Caco-2 (cell line): Measurements from ENCODE around the gene PES1. TPM values are rescaled to one million over a fixed set of nuclear protein-coding genes. Genes with fewer than 3 reads are reported as not detected.

ENCODE experiments used
- BruUV-seq: library from RNA; stranded (reverse); fragments of 400-500 nt; replicated peaks from 2 replicates; lab custom pipeline; 2021; lab: Mats Ljungman, UMichigan
- CTCF ChIA-PET: fragments of 300-600 bp; sonication (Branson Sonifier 250); formaldehyde crosslinking; loops from one replicate; lab custom pipeline; 2022; ENCODE audit warnings: antibody characterized with exemption; lab: Charles Lee
- POLR2A ChIA-PET: fragments of 300-600 bp; sonication (Branson Sonifier 250); formaldehyde crosslinking; loops from one replicate; lab custom pipeline; 2022; ENCODE audit warnings: antibody characterized with exemption; lab: Charles Lee
- DNase-seq, 2 experiments: peaks; one replicate each; pipeline versions ENCODE4 v3.0.0 to v3.0.0-alpha.2; 2020 to 2022
- H3K27me3 ChIP-seq: replicated peaks from 2 replicates; pipeline ENCODE4 v1.6.0; 2011; ENCODE audit warnings: low read length; ENCODE audit not compliant: control insufficient read depth, insufficient read depth
- H3K36me3 ChIP-seq: 2 replicates; pipeline ENCODE4 v1.5.1; 2011; ENCODE audit warnings: low read length; ENCODE audit not compliant: control insufficient read depth, insufficient read depth
- H3K4me1 ChIP-seq: fragments of 250-450 bp; sonication (Bioruptor Pico); 2 replicates; pipeline ENCODE4 v1.5.1; 2020; ENCODE audit warnings: mild to moderate bottlenecking
- H3K4me3 ChIP-seq: 2 replicates; pipeline ENCODE4 v1.5.1; 2011; ENCODE audit warnings: low read depth, mild to moderate bottlenecking, control low read depth, low read length
- H3K9me3 ChIP-seq: fragments of 250-450 bp; sonication (Bioruptor Pico); 2 replicates; pipeline ENCODE4 v1.5.1; 2020; ENCODE audit warnings: mild to moderate bottlenecking, moderate library complexity
- H3K27ac Mint-ChIP-seq: one replicate; pipeline ENCODE4 v1.8.0; 2022; ENCODE audit warnings: mixed read lengths; ENCODE audit not compliant: unreplicated experiment
- H3K27me3 Mint-ChIP-seq: one replicate; pipeline ENCODE4 v1.8.0; 2022; ENCODE audit warnings: mixed read lengths; ENCODE audit not compliant: insufficient read depth, unreplicated experiment
- H3K36me3 Mint-ChIP-seq: one replicate; pipeline ENCODE4 v1.8.0; 2022; ENCODE audit warnings: mild to moderate bottlenecking, mixed read lengths; ENCODE audit not compliant: insufficient read depth, unreplicated experiment
- H3K4me1 Mint-ChIP-seq: one replicate; pipeline ENCODE4 v1.8.0; 2022; ENCODE audit warnings: low read depth, mixed read lengths; ENCODE audit not compliant: unreplicated experiment
- H3K4me3 Mint-ChIP-seq: one replicate; pipeline ENCODE4 v1.8.0; 2022; ENCODE audit warnings: mild to moderate bottlenecking, moderate library complexity, mixed read lengths; ENCODE audit not compliant: unreplicated experiment
- H3K9me3 Mint-ChIP-seq: one replicate; pipeline ENCODE4 v1.8.0; 2022; ENCODE audit warnings: mixed read lengths; ENCODE audit not compliant: unreplicated experiment
- CTCF ChIP-seq, 2 experiments: fragments of 200-600 bp in 1 of 2; IDR thresholded peaks; 1 replicate in 1 of 2; 2 replicates in 1 of 2; pipeline versions ENCODE4 v1.5.1 to v1.8.0; 2011 to 2022; ENCODE audit warnings: antibody characterized with exemption in 1 of 2, control low read depth in 1 of 2, inconsistent platforms in 1 of 2, low read depth in 1 of 2, low read length in 1 of 2, mild to moderate bottlenecking in 1 of 2, moderate library complexity in 1 of 2; ENCODE audit not compliant: insufficient read depth in 1 of 2, severe bottlenecking in 1 of 2, unreplicated experiment in 1 of 2
- intact Hi-C: fragments of 100-400 bp; cut with micrococcal nuclease; formaldehyde crosslinking; loops from one replicate; pipeline ENCODE4 v1.10.0; 2022; ENCODE audit not compliant: unreplicated experiment
- total RNA-seq: library from RNA; stranded (reverse); gene quantifications from 2 replicates; pipeline ENCODE4 v1.2.3, GENCODE V29; 2022

Gene PES1
- total RNA-seq, 1 experiment from 2014 or later = 110 TPM

- H3K27me3 Mint-ChIP-seq = no peaks in the 10 kb centered on the region
- Histone ChIP-seq H3K36me3 (peaks cover 4% of the 10 kb centered on the region), H3K9me3 (no peaks in the 10 kb centered on the region), H3K4me3 (no peak overlapping the region), H3K4me1 (peaks cover 13% of the 10 kb centered on the region), H3K27me3 (no peaks in the 10 kb centered on the region)
- no peaks in the 10 kb centered on the region for H3K9me3 Mint-ChIP-seq
- DNase-seq = no peak
- CTCF ChIA-PET = no interaction called here
- H3K27ac Mint-ChIP-seq = no peak overlapping the region
- H3K4me1 Mint-ChIP-seq = peaks cover 6% of the 10 kb centered on the region
- POLR2A ChIA-PET = no interaction called here
- TF ChIP-seq CTCF (IDR thresholded peaks at IDR 0.05; ENCODE audit: insufficient read depth in 1 of 2, low read depth in 1 of 2, low read length in 1 of 2, severe bottlenecking in 1 of 2, unreplicated experiment in 1 of 2) = no peak
- no TSS peak for BruUV-seq
- intact Hi-C loops = no loop called here
- H3K36me3 Mint-ChIP-seq = peaks cover 60% of the 10 kb centered on the region
- no peak overlapping the region for H3K4me3 Mint-ChIP-seq
Observed at GRCh38 chr22:30578481-30578880, 13.2 kb downstream of the PES1 start.

GRCh38 chr22:30575859-30576258 lies 15.9 kb downstream of the PES1 start:
- Mint-ChIP-seq H3K4me3 (no peak overlapping the region), H3K4me1 (peaks cover 19% of the 10 kb centered on the region), H3K9me3 (no peaks in the 10 kb centered on the region), H3K27ac (no peak overlapping the region), H3K36me3 (peaks cover 41% of the 10 kb centered on the region), H3K27me3 (no peaks in the 10 kb centered on the region)
- ChIA-PET POLR2A (no interaction called here), CTCF (no interaction called here)
- intact Hi-C loops = no loop called here
- no peaks in the 10 kb centered on the region for H3K9me3 ChIP-seq
- H3K36me3 ChIP-seq = peaks cover 4% of the 10 kb centered on the region
- no peaks in the 10 kb centered on the region for H3K27me3 ChIP-seq
- H3K4me1 ChIP-seq = peaks cover 31% of the 10 kb centered on the region
- no peak for TF ChIP-seq CTCF (IDR thresholded peaks at IDR 0.05; ENCODE audit: insufficient read depth in 1 of 2, low read depth in 1 of 2, low read length in 1 of 2, severe bottlenecking in 1 of 2, unreplicated experiment in 1 of 2)
- BruUV-seq = no TSS peak
- no peak for DNase-seq
- H3K4me3 ChIP-seq = no peak overlapping the region

- ChIA-PET CTCF (interaction anchor here (1.0 to 1.9 kb wide), 2 partner anchors 16 to 27 kb away, joined by 3 to 7 read pairs; no protein-coding TSS in a partner anchor), POLR2A (interaction anchor here (0.6 kb wide), 1 partner anchor 32 kb away, joined by 6 read pairs; the partner anchor contains the start of gene TCN2)
- BruUV-seq = no TSS peak
- H3K4me1 Mint-ChIP-seq = peaks cover 19% of the 10 kb centered on the region
- DNase-seq = peak in 1 of 2 experiments; percentile 43
- Histone ChIP-seq H3K4me3 (peak overlapping the region; percentile 44), H3K27me3 (no peaks in the 10 kb centered on the region), H3K4me1 (peaks cover 31% of the 10 kb centered on the region), H3K36me3 (peaks cover 4% of the 10 kb centered on the region), H3K9me3 (no peaks in the 10 kb centered on the region)
- TF ChIP-seq CTCF (IDR thresholded peaks at IDR 0.05; ENCODE audit: insufficient read depth in 1 of 2, low read depth in 1 of 2, low read length in 1 of 2, severe bottlenecking in 1 of 2, unreplicated experiment in 1 of 2) = peak in 1 of 2 experiments; percentile 41
- peak overlapping the region; percentile 69 for H3K4me3 Mint-ChIP-seq
- intact Hi-C loops = loop anchor here (1.0 kb wide), 1 partner anchor 17 kb away; no protein-coding TSS in a partner anchor
- H3K36me3 Mint-ChIP-seq = peaks cover 34% of the 10 kb centered on the region
- H3K27me3 Mint-ChIP-seq = no peaks in the 10 kb centered on the region
- no peaks in the 10 kb centered on the region for H3K9me3 Mint-ChIP-seq
- no peak overlapping the region for H3K27ac Mint-ChIP-seq
Observed at GRCh38 chr22:30574997-30575671, 16.6 kb downstream of the PES1 start.
